Progenitor cell of endocrine pancreas (in vitro differentiated cells): ENCODE results near the gene MAT1A. TPM values are rescaled to one million over a fixed set of nuclear protein-coding genes. Genes with fewer than 3 reads are reported as not detected.
"Not testable (repeated sequence)": the region's sequence is repeated elsewhere in the genome, so short reads cannot be mapped to it uniquely, and the experiment has no call there.

ENCODE experiments used
- DNase-seq: peaks from one replicate; pipeline ENCODE4 v3.0.0; 2021; ENCODE audit warnings: low spot score; ENCODE audit not compliant: unreplicated experiment
- H3K27ac Mint-ChIP-seq: 2 replicates; pipeline ENCODE4 v1.8.0; 2021; ENCODE audit warnings: mild to moderate bottlenecking, moderate library complexity, mixed read lengths
- H3K27me3 Mint-ChIP-seq: 2 replicates; pipeline ENCODE4 v1.8.0; 2021; ENCODE audit warnings: mixed read lengths
- H3K36me3 Mint-ChIP-seq: 2 replicates; pipeline ENCODE4 v1.8.0; 2022; ENCODE audit warnings: mixed read lengths; ENCODE audit not compliant: insufficient read depth
- H3K4me1 Mint-ChIP-seq: 2 replicates; pipeline ENCODE4 v1.8.0; 2021; ENCODE audit warnings: low read depth, mixed read lengths
- H3K4me3 Mint-ChIP-seq: 2 replicates; pipeline ENCODE4 v1.8.0; 2021; ENCODE audit warnings: low read depth, mild to moderate bottlenecking, moderate library complexity, mixed read lengths
- H3K9me3 Mint-ChIP-seq: 2 replicates; pipeline ENCODE4 v1.8.0; 2021; ENCODE audit warnings: low read depth, mixed read lengths
- CTCF ChIP-seq: fragments of 200-600 bp; sonication (generic); IDR thresholded peaks from one replicate; pipeline ENCODE4 v1.5.0; 2021; ENCODE audit warnings: antibody characterized with exemption, mild to moderate bottlenecking; ENCODE audit not compliant: unreplicated experiment
- total RNA-seq: library from RNA; stranded (reverse); gene quantifications from 2 replicates; pipeline ENCODE4 v1.2.1, GENCODE V29; 2021

Gene MAT1A
- total RNA-seq, 1 donor from 2014 or later, result 0.34 TPM

DNA sequence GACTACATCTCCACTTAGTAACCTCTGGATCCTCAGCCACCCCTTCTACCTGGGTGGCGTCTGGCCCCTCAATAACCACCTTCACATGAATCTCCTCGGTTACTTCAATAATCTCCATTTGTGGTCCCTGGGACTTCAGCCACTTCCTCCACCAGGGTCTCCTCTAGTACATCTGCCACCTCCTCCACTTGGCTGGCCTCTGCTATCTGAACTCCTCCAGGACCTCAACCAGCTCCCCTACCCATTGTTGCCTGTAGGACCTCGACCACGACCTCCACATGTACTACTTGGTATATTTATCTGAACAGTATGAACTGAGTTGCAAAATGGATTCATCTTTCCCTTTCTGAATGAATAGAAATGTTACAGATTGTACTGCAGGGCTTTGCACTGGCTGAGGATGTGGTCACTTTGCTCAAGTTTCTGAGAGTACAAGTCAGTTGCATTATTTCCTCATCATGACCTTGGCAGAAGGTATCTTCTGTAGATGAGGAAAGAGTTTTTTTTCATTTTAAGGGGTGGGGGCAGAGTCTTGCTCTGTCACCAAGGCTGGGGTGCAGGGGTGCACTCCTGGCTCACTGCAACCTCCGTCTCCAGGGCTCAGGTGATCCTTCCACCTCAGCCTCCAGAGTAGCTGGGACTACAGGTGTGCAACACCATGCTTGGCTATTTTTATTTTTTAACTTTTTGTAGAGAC, 36.0 kb downstream of the MAT1A start:
- Mint-ChIP-seq H3K4me1 (no peaks in the 10 kb centered on the region), H3K27me3 (peaks cover 26% of the 10 kb centered on the region), H3K4me3 (no peak overlapping the region), H3K27ac (no peak overlapping the region), H3K9me3 (no peaks in the 10 kb centered on the region), H3K36me3 (no peaks in the 10 kb centered on the region)
- TF ChIP-seq CTCF, result no peak
- DNase-seq, result no peak

DNA sequence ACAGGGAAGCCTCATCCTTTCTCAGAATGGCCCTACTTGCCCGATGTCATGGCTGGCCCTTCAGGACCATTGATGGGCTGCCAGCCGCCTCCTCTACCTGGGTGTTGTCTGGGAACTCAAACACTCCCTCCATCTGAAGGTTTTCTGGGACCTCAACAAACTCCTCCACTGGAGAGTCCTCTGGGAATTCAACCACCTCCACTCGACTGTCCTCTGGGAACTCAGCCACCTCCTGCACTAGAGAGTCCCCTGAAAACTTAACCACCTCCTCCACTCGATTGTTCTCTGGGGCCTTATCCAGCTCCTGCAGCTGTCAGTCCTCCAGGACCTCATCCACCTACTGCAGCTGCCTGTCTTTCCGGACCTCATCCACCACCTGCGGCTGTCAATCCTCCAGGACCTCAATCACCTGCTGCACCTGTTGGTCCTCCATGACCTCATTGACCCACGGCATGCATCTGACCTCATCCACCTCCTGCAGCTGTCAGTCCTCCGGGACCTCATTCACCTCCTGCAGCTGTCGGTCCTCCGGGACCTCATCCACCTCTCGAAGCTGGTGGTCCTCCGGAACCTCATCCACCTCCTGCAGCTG, 37.1 kb downstream of the MAT1A start:
- no peaks in the 10 kb centered on the region for H3K36me3 Mint-ChIP-seq
- no peak for TF ChIP-seq CTCF
- H3K4me1 Mint-ChIP-seq, result no peaks in the 10 kb centered on the region
- no peak overlapping the region for H3K27ac Mint-ChIP-seq
- peaks cover 30% of the 10 kb centered on the region for H3K27me3 Mint-ChIP-seq
- no peaks in the 10 kb centered on the region for H3K9me3 Mint-ChIP-seq
- H3K4me3 Mint-ChIP-seq, result no peak overlapping the region
- DNase-seq, result no peak

GRCh38 chr10:80251703-80252280, 37.7 kb downstream of the MAT1A start:
- not testable (repeated sequence) for H3K36me3 Mint-ChIP-seq, H3K4me1 Mint-ChIP-seq, H3K4me3 Mint-ChIP-seq, H3K9me3 Mint-ChIP-seq, H3K27ac Mint-ChIP-seq, DNase-seq
- H3K27me3 Mint-ChIP-seq, result peaks cover 30% of the 10 kb centered on the region

GRCh38 chr10:80250399-80250798, 39.1 kb downstream of the MAT1A start:
- not testable (repeated sequence) for H3K4me3 Mint-ChIP-seq, H3K36me3 Mint-ChIP-seq

DNA sequence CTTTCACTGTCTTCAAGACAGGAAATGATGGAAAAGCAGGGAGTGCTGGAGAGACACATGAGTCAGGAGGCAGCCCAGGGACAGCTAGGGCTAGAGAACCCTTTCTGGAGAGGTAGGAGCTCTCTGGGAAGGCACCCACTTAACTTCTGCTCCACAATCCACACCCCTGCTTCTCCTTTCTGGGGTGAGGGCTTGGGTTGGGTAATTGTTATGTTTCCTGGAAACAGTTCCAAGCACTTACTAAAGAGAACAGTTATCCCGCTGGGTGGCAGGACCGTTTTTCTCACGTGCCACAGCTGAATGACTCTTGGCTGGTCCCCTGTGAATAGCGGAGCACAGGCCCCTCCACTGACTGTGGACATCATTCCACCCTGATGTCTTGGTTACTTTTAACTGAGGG, 39.6 kb downstream of the MAT1A start:
- H3K4me3 Mint-ChIP-seq, H3K27ac Mint-ChIP-seq, H3K36me3 Mint-ChIP-seq, H3K9me3 Mint-ChIP-seq, DNase-seq, H3K4me1 Mint-ChIP-seq: not testable (repeated sequence)
- peaks cover 22% of the 10 kb centered on the region for H3K27me3 Mint-ChIP-seq

More at GRCh38 chr10:80250399-80250798, 39.1 kb downstream of the MAT1A start:
- not testable (repeated sequence) for H3K27ac Mint-ChIP-seq, H3K4me1 Mint-ChIP-seq, DNase-seq, H3K9me3 Mint-ChIP-seq
- peaks cover 21% of the 10 kb centered on the region for H3K27me3 Mint-ChIP-seq

DNA sequence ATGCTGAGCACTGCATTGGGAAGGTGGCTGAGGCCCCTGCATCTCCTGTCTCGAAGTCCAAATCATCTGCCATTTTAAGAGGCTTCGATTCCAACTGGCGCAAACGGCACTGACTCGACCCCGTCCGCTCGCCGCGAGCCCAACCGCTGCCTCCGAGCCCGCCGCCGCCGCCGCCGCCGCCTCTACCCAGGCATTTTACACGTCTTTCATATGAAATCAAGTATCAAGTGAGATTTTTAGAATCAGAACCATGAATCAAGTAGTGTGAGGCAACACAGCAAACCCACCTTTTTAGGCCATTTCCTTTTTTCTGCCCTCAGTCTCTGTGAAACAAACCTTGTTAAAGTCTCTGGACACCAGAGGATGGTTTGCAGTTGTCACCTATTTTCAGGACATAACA, 41.8 kb downstream of the MAT1A start:
- H3K27ac Mint-ChIP-seq, H3K9me3 Mint-ChIP-seq, DNase-seq, H3K4me1 Mint-ChIP-seq, H3K4me3 Mint-ChIP-seq, H3K36me3 Mint-ChIP-seq: not testable (repeated sequence)
- H3K27me3 Mint-ChIP-seq, result peaks cover 26% of the 10 kb centered on the region

GRCh38 chr10:80244371-80244770, 45.1 kb downstream of the MAT1A start:
- H3K27me3 Mint-ChIP-seq, result peaks cover 20% of the 10 kb centered on the region
- not testable (repeated sequence) for H3K4me1 Mint-ChIP-seq, H3K9me3 Mint-ChIP-seq, H3K27ac Mint-ChIP-seq, H3K4me3 Mint-ChIP-seq, H3K36me3 Mint-ChIP-seq, DNase-seq

GRCh38 chr10:80242341-80242740, 47.1 kb downstream of the MAT1A start:
- not testable (repeated sequence) for H3K4me1 Mint-ChIP-seq

More at GRCh38 chr10:80242341-80242740, 47.1 kb downstream of the MAT1A start:
- H3K27ac Mint-ChIP-seq, H3K36me3 Mint-ChIP-seq, H3K4me3 Mint-ChIP-seq, H3K9me3 Mint-ChIP-seq, DNase-seq: not testable (repeated sequence)
- peaks cover 14% of the 10 kb centered on the region for H3K27me3 Mint-ChIP-seq
